NCI-H526 treated with DMSO at 0.1 percent for 48 hours (cell line): ENCODE data around the gene NEURL1.
"Not testable (repeated sequence)": the region's sequence is repeated elsewhere in the genome, so short reads cannot be mapped to it uniquely, and the experiment has no call there.

Experiments used
- DNase-seq: peaks from one replicate; lab custom pipeline; 2025; lab: John Stamatoyannopoulos, UW

NEURL1 gene

GRCh38 chr10:103463499-103463898, 30.0 kb upstream of the NEURL1 start:
- no peak for DNase-seq

GRCh38 chr10:103465411-103466179, 27.9 kb upstream of the NEURL1 start:
- no peak for DNase-seq

- DNase-seq: no peak
Observed at GRCh38 chr10:103466734-103467133, 26.8 kb upstream of the NEURL1 start.

- DNase-seq: no peak
Observed at GRCh38 chr10:103467406-103467805, 26.1 kb upstream of the NEURL1 start.

- DNase-seq: no peak
Observed at GRCh38 chr10:103469201-103469600, 24.3 kb upstream of the NEURL1 start.

- DNase-seq: peak; percentile 25
Observed at GRCh38 chr10:103470761-103471653, 22.5 kb upstream of the NEURL1 start.

- DNase-seq: no peak
Observed at GRCh38 chr10:103472005-103472404, 21.5 kb upstream of the NEURL1 start.

GRCh38 chr10:103473261-103473671, 20.2 kb upstream of the NEURL1 start:
- no peak for DNase-seq

- DNase-seq: no peak
Observed at GRCh38 chr10:103474077-103474476, 19.4 kb upstream of the NEURL1 start.

- no peak for DNase-seq
Observed at GRCh38 chr10:103475437-103475836, 18.1 kb upstream of the NEURL1 start.

- DNase-seq: no peak
Observed at GRCh38 chr10:103476046-103476768, 17.3 kb upstream of the NEURL1 start.

GRCh38 chr10:103478671-103479070, 14.8 kb upstream of the NEURL1 start:
- no peak for DNase-seq

- DNase-seq: no peak
Observed at GRCh38 chr10:103479135-103479534, 14.4 kb upstream of the NEURL1 start, which contains the start of gene CALHM3. TSS of gene CALHM3 (minus strand) at chr10:103479240. CDS start at chr10:103479032, 208 bp downstream.

- DNase-seq: no peak
Observed at GRCh38 chr10:103480521-103480920, 13.0 kb upstream of the NEURL1 start.

GRCh38 chr10:103481974-103482531, 11.5 kb upstream of the NEURL1 start:
- peak; percentile 55 for DNase-seq

GRCh38 chr10:103486635-103487409, 6.7 kb upstream of the NEURL1 start:
- DNase-seq: not testable (repeated sequence)

GRCh38 chr10:103487410-103487708, 6.1 kb upstream of the NEURL1 start:
- DNase-seq: no peak

GRCh38 chr10:103490986-103491314, 2.6 kb upstream of the NEURL1 start:
- DNase-seq: no peak

GRCh38 chr10:103491729-103492364, 1.7 kb upstream of the NEURL1 start:
- no peak for DNase-seq

GRCh38 chr10:103492655-103493261, 747 bp upstream of the NEURL1 start:
- DNase-seq: no peak
